Measurements from ENCODE around the gene CELF4. TPM values are rescaled to one million over a fixed set of nuclear protein-coding genes. Genes with fewer than 3 reads are reported as not detected.

CELF4 gene
- total and polyA plus RNA-seq, 4 donors = 0.24 to 3.0 (median 1.3) TPM

GRCh38 chr18:37210781-37211180, 354.8 kb downstream of the CELF4 start:
- DNase-seq = no peak
- H3K4me3 ChIP-seq = no peak overlapping the region
- no peaks in the 10 kb centered on the region for H3K9me3 ChIP-seq (ENCODE audit: control insufficient read depth in 4 of 4, insufficient read depth in 3 of 4, low read length in 3 of 4)
- H3K4me1 ChIP-seq (ENCODE audit: control insufficient read depth in 5 of 5, insufficient read depth in 5 of 5, low read length in 5 of 5) = no peaks in the 10 kb centered on the region
- no peaks in the 10 kb centered on the region for H3K36me3 ChIP-seq (ENCODE audit: control insufficient read depth in 4 of 4, insufficient read depth in 4 of 4, low read length in 4 of 4)
- 89 to 97% methylated on average over 1 of the region's 1 CpG for WGBS, 2 donors
- no peak overlapping the region for H3K27ac ChIP-seq (ENCODE audit: low read depth in 1 of 2, low read length in 1 of 2)
- no peak overlapping the region for H3K9ac ChIP-seq (ENCODE audit: insufficient read depth in 1 of 2, low read length in 2 of 2)
- no peaks in the 10 kb centered on the region for H3K27me3 ChIP-seq (ENCODE audit: control insufficient read depth in 3 of 3, insufficient read depth in 3 of 3, low read length in 2 of 3)
- ATAC-seq (ENCODE audit: insufficient read depth, low FRiP score) = no peak
- no peak for TF ChIP-seq CTCF (IDR thresholded peaks at IDR 0.05; ENCODE audit: control extremely low read depth, extremely low read depth)

DNA sequence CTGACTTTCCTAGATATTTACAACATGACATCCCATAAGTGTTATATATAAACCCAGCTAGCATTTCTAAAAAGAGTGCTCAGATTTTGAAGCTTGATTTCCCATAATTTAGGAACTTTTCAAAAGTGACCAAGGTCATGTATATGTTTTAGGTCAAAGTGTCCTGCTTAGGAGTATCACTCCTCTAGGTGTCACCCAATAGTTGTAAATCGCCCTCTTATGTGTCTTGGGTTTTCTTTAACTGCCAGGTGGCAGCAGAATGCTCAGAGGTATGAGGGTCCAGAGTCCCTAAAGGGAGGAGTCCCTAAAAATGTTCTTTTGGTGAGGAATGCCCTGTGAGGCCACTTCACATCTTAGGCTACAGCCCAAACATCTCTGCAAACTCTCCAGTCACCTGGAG, 358.3 kb downstream of the CELF4 start:
- peaks cover 0 to 2% (median 0%) of the 10 kb centered on the region in 4 donors for H3K9me3 ChIP-seq (ENCODE audit: control insufficient read depth in 4 of 4, insufficient read depth in 3 of 4, low read length in 3 of 4)
- WGBS, 2 donors = 85 to 92% methylated on average over 1 of the region's 1 CpG
- no peaks in the 10 kb centered on the region for H3K36me3 ChIP-seq (ENCODE audit: control insufficient read depth in 4 of 4, insufficient read depth in 4 of 4, low read length in 4 of 4)
- no peak overlapping the region for H3K9ac ChIP-seq (ENCODE audit: insufficient read depth in 1 of 2, low read length in 2 of 2)
- H3K27ac ChIP-seq (ENCODE audit: low read depth in 1 of 2, low read length in 1 of 2) = no peak overlapping the region
- no peak for DNase-seq
- H3K4me1 ChIP-seq (ENCODE audit: control insufficient read depth in 5 of 5, insufficient read depth in 5 of 5, low read length in 5 of 5) = no peaks in the 10 kb centered on the region
- TF ChIP-seq CTCF (IDR thresholded peaks at IDR 0.05; ENCODE audit: control extremely low read depth, extremely low read depth) = no peak
- no peaks in the 10 kb centered on the region for H3K27me3 ChIP-seq (ENCODE audit: control insufficient read depth in 3 of 3, insufficient read depth in 3 of 3, low read length in 2 of 3)
- no peak overlapping the region for H3K4me3 ChIP-seq
- no peak for ATAC-seq (ENCODE audit: insufficient read depth, low FRiP score)

DNA sequence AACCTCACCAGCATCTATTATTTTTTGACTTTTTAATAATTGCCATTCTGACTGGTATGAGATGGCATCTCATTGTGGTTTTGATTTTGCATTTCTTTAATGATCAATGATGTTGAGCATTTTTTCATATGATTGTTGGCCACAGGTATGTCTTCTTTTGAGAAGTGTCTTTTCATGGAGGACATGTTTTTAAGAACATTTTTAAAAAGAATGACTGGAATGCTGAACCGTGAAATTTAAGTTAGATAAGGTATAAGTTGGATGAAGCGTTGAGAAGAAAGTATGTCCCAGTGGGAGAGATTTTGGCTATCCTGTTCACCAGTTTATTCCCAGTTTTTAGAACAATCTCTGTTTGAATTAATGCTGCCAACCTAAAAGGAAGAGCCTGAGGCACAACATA, 365.9 kb downstream of the CELF4 start:
- Histone ChIP-seq H3K27me3 (ENCODE audit: control insufficient read depth in 3 of 3, insufficient read depth in 3 of 3, low read length in 2 of 3) (no peaks in the 10 kb centered on the region), H3K36me3 (ENCODE audit: control insufficient read depth in 4 of 4, insufficient read depth in 4 of 4, low read length in 4 of 4) (no peaks in the 10 kb centered on the region), H3K4me1 (ENCODE audit: control insufficient read depth in 5 of 5, insufficient read depth in 5 of 5, low read length in 5 of 5) (no peaks in the 10 kb centered on the region), H3K9me3 (ENCODE audit: control insufficient read depth in 4 of 4, insufficient read depth in 3 of 4, low read length in 3 of 4) (peaks cover 0 to 2% (median 0%) of the 10 kb centered on the region in 4 donors), H3K9ac (ENCODE audit: insufficient read depth in 1 of 2, low read length in 2 of 2) (no peak overlapping the region), H3K27ac (ENCODE audit: low read depth in 1 of 2, low read length in 1 of 2) (no peak overlapping the region), H3K4me3 (no peak overlapping the region)
- WGBS, 2 donors = 91 to 95% methylated on average over 2 of the region's 2 CpGs
- DNase-seq (no peak), ATAC-seq (ENCODE audit: insufficient read depth, low FRiP score) (no peak)
- TF ChIP-seq CTCF (IDR thresholded peaks at IDR 0.05; ENCODE audit: control extremely low read depth, extremely low read depth) = no peak
